M059J (cell line): ENCODE measurements around the gene FSIP1. TPM values are rescaled to one million over a fixed set of nuclear protein-coding genes. Genes with fewer than 3 reads are reported as not detected.
A peak's percentile ranks its signal among the peaks of the same experiment; 100 is the strongest.

Experiments
- DNase-seq: peaks from one replicate; pipeline ENCODE4 v3.0.0-alpha.2; 2012; ENCODE audit warnings: low read depth
- total RNA-seq: library from RNA; depleted of rRNA; stranded (reverse); fragments of >200 nt; shearing (Covaris generic); gene quantifications from 2 replicates; pipeline ENCODE4 v1.2.3, GENCODE V29; 2014; rRNA removed

The FSIP1 gene
- total RNA-seq, 1 experiment from 2014 or later: 0.76 TPM

- DNase-seq: peak; percentile 17
Observed at GRCh38 chr15:39553947-39554693, 228.5 kb downstream of the FSIP1 start.

- no peak for DNase-seq
Observed at GRCh38 chr15:39552556-39552955, 230.1 kb downstream of the FSIP1 start.

- no peak for DNase-seq
Observed at GRCh38 chr15:39551476-39551875, 231.2 kb downstream of the FSIP1 start.

Other genes starting within 250 kb of the FSIP1 start
- gene THBS1, start 201.8 kb downstream of the FSIP1 start, total RNA-seq: 3,688 and 5,591 TPM in 2 replicates
- gene GPR176, start 137.4 kb upstream of the FSIP1 start, total RNA-seq: 75.9 and 107 TPM in 2 replicates
- 33.0 and 56.7 TPM in 2 replicates for gene EIF2AK4, start 151.3 kb upstream of the FSIP1 start, total RNA-seq